Colonic mucosa (tissue), 4 donors: ENCODE measurements around the gene RASGEF1C. TPM values are rescaled to one million over a fixed set of nuclear protein-coding genes. Genes with fewer than 3 reads are reported as not detected.

Experiments used
- DNase-seq: peaks from one replicate; pipeline ENCODE4 v3.0.0-alpha.2; 2020
- H3K27ac ChIP-seq: fragments of 200-600 bp; one replicate; pipeline ENCODE4 v1.8.0; 2021
- H3K27me3 ChIP-seq: fragments of 200-600 bp; one replicate; pipeline ENCODE4 v1.8.0; 2021
- H3K36me3 ChIP-seq: fragments of 200-600 bp; one replicate; pipeline ENCODE4 v1.8.0; 2021
- H3K4me1 ChIP-seq: fragments of 200-600 bp; one replicate; pipeline ENCODE4 v1.8.0; 2021; ENCODE audit warnings: mild to moderate bottlenecking
- H3K4me3 ChIP-seq: fragments of 200-600 bp; one replicate; pipeline ENCODE4 v1.8.0; 2021
- H3K9ac ChIP-seq, 2 donors: one replicate each; pipeline ENCODE4 v1.7.0; 2013; ENCODE audit warnings: control low read depth in 2 of 2, low read depth in 2 of 2, low read length in 2 of 2
- H3K9me3 ChIP-seq: fragments of 200-600 bp; one replicate; pipeline ENCODE4 v1.8.0; 2021
- CTCF ChIP-seq: fragments of 200-600 bp; IDR thresholded peaks from one replicate; pipeline ENCODE4 v1.8.0; 2022; ENCODE audit warnings: antibody characterized with exemption, mild to moderate bottlenecking
- intact Hi-C: fragments of 100-400 bp; cut with DNase I; formaldehyde crosslinking; loops from one replicate; pipeline ENCODE4 v1.14.1; 2022
- total RNA-seq, 2 donors: library from RNA; stranded (reverse); fragmentation: NEBNext Ultra II Directional in 1 of 2; extraction: Animal tissue kit (Norgen Biotek cat#: 25700) in 1 of 2; gene quantifications; one replicate each; pipeline ENCODE4 v1.2.1, GENCODE V29; 2021
- donor health status: healthy.
- donor health status: DM: no; HTN: no; CAD: no.
- donor health status: DM: no; HTN: no; CAD: no.

Gene RASGEF1C
- total RNA-seq, 2 donors from 2014 or later, result 0.85 TPM; not detected in 1

GRCh38 chr5:180116077-180116999, 92.7 kb downstream of the RASGEF1C start:
- H3K27ac ChIP-seq, result no peak overlapping the region
- DNase-seq, result no peak
- no peaks in the 10 kb centered on the region for H3K27me3 ChIP-seq
- intact Hi-C loops, result no loop called here
- H3K4me3 ChIP-seq, result no peak overlapping the region
- no peaks in the 10 kb centered on the region for H3K9me3 ChIP-seq
- no peaks in the 10 kb centered on the region for H3K4me1 ChIP-seq
- H3K36me3 ChIP-seq, result no peaks in the 10 kb centered on the region
- H3K9ac ChIP-seq, result no peak overlapping the region
- TF ChIP-seq CTCF, result no peak

- Histone ChIP-seq H3K36me3 (no peaks in the 10 kb centered on the region), H3K27me3 (no peaks in the 10 kb centered on the region), H3K4me1 (no peaks in the 10 kb centered on the region), H3K9me3 (no peaks in the 10 kb centered on the region), H3K27ac (no peak overlapping the region), H3K4me3 (no peak overlapping the region), H3K9ac (no peak overlapping the region)
- TF ChIP-seq CTCF, result no peak
- intact Hi-C loops, result no loop called here
- DNase-seq, result no peak
Measured at GRCh38 chr5:180115326-180116076, 93.5 kb downstream of the RASGEF1C start.

GRCh38 chr5:180114304-180115003, 94.6 kb downstream of the RASGEF1C start:
- H3K9me3 ChIP-seq, result no peaks in the 10 kb centered on the region
- no peak overlapping the region for H3K27ac ChIP-seq
- no peak overlapping the region for H3K9ac ChIP-seq
- intact Hi-C loops, result no loop called here
- no peak for TF ChIP-seq CTCF
- H3K4me3 ChIP-seq, result no peak overlapping the region
- H3K36me3 ChIP-seq, result no peaks in the 10 kb centered on the region
- DNase-seq, result no peak
- no peaks in the 10 kb centered on the region for H3K27me3 ChIP-seq
- H3K4me1 ChIP-seq, result no peaks in the 10 kb centered on the region

GRCh38 chr5:180113660-180114303, 95.2 kb downstream of the RASGEF1C start:
- Histone ChIP-seq H3K9ac (no peak overlapping the region), H3K36me3 (no peaks in the 10 kb centered on the region), H3K27me3 (no peaks in the 10 kb centered on the region), H3K4me3 (no peak overlapping the region), H3K9me3 (no peaks in the 10 kb centered on the region), H3K27ac (no peak overlapping the region), H3K4me1 (no peaks in the 10 kb centered on the region)
- intact Hi-C loops, result no loop called here
- no peak for TF ChIP-seq CTCF
- no peak for DNase-seq
